HL-60/S4 (cell line): ENCODE measurements around the gene ZNF211.

Experiments used
- in situ Hi-C: fragments of 300-500 bp; cut with MboI; formaldehyde crosslinking; loops from 2 replicates; pipeline ENCODE4 v1.14.3; 2022; ENCODE audit warnings: low sequenced_read_pairs

ZNF211 gene

DNA sequence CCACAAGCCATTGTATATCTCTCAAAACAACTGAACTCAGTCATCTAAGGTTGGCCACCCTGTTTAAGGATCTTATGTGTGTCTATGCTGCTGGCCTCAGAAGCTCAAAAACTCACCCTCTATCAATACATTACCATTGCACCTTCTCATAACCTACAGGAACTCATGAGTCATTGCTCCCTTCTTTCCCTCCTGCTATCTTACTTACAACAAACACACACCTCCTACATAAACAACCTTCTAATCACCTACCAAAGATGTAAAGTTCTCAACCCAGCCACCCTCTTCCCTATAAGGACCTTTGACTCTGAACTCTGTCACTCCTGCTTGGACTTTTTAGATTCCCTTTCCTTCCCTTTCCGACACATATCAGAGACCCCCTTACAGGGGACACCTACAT, 22.5 kb downstream of the ZNF211 start:
- in situ Hi-C loops: no loop called here

DNA sequence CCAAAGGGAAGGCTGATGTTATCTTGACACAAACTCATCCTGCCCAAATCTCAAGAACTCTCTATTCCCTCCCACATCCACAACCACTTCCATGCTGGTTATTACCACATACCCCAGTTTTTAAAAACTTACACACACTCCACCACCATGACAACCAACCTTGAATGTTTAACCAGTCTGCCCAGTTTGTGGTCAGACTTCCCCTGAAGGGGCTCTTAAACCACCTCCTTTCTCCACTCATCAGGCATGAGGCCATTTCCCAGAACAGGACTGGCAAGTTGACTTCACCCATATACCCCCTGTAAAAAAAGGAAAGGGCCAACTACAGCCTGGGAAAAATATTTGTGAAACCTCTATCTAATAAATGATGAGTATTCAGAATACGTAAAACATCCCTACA, 23.4 kb downstream of the ZNF211 start:
- in situ Hi-C loops: no loop called here

DNA sequence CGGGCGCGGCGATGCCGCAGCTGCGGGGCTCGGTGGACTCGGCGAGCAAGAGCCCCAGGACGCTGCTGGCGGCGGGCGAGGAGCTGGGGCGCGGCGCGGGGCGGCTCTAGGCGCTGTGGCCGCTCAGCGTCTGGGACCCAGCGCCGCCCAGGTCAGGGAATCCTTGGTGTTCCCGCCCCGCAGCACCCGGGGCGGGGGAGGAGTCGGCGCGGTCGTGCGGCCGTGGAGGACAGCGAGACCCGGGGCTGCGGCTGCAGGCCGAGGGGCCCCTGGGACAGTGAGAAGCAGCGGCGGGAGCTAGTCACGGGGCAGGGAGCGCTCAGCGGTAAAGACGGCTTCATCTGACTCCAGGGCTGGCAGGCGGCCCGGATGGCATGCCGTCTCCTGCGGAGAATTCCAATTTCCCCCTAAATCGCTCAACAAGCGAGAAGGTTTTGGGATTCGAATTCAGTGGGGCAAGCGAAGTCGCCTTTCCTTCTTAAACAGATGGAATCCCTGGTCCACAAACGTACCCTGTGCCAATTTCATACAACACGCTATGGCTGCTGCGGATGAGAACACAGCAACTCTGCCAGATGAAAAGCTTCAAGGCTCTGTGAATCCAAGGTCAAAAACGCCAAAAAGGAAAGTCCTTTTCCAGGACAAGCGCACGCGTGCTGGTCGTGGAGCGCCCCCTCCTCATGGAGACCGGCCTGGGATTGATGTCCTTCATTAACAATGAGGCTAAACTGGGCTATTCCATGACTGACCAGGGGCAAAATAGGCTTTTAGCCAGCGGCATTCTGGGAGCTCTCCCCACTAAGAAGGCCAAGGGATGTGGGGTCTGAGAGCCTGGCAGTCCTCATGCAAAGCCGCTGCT, 31.5 kb downstream of the ZNF211 start:
- in situ Hi-C loops: no loop called here

DNA sequence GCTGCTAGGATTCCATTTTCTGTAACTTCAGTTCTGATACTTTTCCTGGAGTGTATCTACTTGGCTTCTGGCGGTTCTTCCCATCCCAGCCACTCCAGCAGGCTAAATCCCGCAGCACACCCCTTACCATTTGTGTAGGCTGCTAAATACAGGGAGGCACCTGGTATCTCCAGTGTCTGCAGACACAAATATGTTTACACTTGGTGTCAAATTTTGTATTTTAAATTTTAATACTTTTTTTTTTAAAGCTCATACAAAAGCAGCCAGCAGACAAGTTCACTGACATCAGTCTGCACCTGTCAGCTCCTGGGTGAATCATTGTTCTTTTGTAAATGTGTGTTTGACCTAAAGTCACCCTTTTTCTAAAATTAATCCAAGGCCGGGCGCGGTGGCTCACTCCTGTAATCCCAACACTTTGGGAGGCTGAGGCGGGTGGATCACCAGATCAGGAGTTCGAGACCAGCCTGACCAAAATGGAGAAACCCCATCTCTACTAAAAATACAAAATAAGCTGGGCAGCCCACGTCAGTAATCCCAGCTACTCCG, 32.4 kb downstream of the ZNF211 start:
- in situ Hi-C loops: no loop called here

DNA sequence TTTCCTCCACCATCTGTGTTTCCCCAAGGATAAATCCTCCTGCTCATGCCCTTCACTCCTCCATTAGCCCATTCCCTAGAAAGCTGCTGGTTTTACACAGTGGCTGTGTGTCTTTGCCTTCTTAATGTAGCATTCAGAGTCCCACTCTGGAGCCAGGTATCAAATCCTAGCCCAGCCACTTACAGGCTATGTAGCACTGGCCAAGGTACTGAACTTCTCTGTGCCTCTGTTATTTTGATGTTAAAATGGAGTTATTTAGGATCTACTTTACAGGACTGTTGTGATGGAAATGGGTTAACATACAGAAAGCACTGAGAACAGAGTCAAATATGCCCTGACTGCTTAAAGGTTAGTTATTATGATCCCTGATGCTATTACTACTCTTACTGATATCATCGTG, 34.3 kb downstream of the ZNF211 start:
- in situ Hi-C loops: no loop called here

DNA sequence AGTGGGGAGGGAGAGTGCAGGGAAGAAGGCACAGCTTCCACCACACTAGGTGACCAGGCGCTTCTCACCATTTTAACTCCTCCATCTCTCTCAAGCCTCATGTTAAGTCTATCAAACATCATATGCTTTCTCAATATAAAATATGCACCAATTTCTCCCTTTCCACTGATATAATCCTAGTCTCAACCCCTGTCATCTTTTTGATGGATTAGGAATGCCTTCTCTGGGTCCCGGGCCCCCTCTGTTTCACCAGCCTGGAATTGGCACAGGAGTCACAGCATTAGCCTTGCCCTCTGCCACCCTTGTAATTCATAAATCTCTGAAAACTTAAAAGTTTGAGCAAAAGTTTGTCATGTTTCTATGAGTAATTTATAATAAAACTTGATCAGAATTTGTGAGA, 35.7 kb downstream of the ZNF211 start, which contains the start of gene ZSCAN4:
ZSCAN4 (plus strand) TSS at position 301 of the 400 bp plus-strand sequence. CDS start 7,211 bp downstream, outside the sequence.
- in situ Hi-C loops: no loop called here

DNA sequence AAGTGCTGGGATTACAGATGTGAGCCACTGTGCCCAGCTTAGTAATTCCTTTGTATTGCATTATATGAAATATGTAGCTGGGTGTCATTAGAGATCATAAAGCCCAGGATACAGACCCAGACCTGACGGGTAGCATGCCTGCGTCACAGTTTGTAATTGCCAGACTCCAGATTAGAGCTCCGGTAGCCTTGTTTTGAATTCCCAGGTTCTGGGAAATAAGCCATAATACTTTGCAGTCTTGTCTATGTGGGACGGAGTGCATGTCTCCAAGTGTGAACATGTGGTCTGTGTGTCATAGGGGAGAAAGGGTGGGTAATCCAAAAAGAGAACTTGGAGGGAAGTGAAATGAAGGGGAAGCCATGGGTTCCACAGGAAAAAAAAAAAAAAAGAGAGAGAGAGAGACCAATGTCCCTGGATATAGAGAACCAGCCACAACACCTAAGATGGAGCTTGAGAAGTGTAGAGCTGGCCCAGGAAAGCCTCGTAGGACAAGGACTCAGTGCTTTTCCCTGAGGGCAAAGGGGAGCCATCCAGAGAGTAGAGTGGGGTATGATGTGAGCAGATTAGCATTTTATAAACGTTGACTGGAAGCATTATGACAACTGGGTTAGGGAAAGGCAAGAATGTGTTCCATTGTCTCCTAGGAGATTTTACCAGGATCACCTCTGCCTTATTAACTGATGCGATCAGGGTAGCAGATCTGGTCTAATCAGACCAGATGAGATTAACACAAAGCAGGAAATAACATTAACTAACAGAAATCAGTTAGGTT, 38.3 kb downstream of the ZNF211 start:
- in situ Hi-C loops: no loop called here

DNA sequence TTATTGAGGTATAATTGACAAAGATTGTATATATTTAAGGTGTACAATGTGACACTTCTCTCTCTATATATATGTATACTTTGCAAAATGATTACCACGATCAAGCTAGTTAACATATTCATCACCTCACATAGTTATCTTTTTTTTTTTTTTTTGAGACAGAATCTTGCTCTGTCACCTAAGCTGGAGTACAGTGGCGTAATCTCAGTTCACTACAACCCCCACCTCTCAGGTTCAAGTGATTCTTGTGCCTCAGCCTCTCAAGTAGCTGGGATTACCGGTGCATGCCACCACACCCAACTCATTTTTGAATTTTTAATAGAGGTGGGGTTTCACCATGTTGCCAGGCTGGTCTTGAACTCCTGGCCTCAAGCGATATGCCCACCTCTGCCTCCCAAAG, 39.5 kb downstream of the ZNF211 start:
- in situ Hi-C loops: no loop called here

DNA sequence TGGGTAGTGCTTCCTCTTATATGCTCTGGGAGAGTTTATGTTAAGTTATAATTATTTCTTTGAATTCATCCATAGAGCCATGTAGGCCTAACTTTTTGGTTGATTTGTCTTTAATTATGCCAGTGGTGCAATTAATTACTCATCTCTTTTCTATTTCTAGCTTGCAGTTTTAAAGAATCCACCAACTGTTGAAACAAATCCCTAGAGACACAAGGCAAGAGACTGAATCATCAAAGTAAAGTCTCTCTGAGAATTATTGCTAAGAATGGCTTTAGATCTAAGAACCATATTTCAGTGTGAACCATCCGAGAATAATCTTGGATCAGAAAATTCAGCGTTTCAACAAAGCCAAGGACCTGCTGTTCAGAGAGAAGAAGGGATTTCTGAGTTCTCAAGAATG, 42.9 kb downstream of the ZNF211 start:
- in situ Hi-C loops: no loop called here

DNA sequence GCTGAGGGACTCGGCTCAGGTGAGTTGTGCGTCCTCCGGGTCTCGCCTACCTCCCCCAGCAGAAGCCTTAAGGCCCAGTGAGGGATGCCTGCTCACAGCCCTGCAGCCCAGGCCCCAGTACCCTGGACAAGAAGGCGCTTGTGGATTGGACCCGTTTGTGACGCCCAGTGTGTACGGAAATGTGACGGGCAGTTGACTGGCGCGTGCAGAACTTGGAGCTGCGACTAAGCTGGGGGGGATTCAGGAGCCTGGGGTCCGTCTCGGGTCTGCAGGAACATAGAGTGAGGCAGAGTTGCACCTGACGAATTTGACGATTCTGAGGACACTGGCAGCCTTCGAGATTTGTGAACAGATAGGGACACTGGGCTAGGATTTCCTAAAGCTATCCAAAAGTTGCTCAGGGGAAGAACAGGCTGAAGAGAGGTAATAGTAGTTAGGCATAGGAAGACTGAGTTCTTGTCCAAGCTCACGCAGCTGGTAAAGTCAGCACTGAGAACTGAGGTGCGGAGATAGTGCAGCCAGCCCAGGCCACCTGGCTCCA, 49.3 kb downstream of the ZNF211 start:
- in situ Hi-C loops: no loop called here

DNA sequence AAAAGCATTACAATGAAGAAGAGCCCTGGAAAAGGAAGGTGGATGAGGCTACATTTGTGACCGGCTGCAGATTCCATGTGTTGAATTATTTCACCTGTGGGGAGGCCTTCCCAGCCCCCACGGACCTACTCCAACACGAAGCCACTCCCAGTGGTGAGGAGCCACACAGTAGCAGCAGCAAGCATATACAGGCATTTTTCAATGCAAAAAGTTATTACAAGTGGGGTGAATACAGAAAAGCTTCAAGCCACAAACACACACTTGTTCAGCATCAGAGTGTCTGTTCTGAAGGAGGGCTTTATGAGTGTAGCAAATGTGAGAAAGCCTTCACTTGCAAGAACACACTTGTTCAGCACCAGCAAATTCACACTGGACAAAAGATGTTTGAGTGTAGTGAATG, 53.8 kb downstream of the ZNF211 start:
- in situ Hi-C loops: no loop called here

DNA sequence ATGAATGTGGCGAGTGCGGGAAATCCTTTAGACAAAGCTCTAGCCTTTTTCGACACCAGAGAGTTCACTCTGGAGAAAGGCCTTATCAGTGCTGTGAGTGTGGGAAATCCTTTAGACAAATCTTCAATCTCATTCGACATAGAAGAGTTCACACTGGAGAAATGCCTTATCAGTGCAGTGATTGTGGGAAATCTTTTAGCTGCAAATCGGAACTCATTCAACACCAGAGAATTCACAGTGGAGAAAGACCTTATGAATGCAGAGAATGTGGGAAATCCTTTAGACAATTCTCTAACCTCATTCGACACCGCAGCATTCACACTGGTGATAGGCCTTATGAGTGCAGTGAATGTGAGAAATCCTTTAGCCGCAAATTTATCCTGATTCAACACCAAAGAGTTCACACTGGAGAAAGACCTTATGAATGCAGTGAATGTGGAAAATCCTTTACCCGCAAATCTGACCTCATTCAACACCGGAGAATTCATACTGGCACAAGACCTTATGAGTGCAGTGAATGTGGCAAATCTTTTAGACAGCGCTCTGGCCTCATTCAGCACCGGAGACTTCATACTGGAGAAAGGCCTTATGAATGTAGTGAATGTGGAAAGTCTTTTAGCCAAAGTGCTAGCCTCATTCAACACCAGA, 54.5 kb downstream of the ZNF211 start:
- in situ Hi-C loops: no loop called here

DNA sequence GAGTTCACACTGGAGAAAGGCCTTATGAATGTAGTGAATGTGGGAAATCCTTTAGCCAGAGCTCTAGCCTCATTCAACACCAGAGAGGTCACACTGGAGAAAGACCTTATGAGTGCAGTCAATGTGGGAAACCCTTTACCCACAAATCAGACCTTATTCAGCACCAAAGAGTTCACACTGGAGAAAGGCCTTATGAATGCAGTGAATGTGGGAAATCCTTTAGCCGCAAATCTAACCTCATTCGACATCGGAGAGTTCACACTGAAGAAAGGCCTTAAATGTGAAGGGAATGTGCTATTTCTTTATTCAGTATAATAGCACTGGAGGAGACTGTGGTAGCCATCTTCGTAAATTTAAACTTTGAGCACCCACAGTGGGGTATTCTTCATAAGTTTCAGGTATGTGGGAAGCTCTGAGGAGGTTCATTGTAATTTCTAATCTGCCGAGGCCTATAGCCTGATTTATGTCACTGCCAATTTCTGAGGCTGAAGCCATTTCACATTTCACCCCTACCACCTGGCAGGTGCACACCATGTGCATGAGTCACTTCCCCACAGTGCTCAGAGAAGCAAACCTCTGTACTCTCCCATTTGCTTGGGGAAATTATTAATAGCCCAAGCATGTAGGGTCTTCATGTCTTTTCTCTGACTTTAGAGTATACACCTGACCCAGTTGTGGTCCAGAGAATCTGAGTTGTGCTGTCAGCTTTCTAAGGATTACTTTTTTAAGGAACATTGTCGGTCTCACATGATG, 55.2 kb downstream of the ZNF211 start:
- in situ Hi-C loops: no loop called here

DNA sequence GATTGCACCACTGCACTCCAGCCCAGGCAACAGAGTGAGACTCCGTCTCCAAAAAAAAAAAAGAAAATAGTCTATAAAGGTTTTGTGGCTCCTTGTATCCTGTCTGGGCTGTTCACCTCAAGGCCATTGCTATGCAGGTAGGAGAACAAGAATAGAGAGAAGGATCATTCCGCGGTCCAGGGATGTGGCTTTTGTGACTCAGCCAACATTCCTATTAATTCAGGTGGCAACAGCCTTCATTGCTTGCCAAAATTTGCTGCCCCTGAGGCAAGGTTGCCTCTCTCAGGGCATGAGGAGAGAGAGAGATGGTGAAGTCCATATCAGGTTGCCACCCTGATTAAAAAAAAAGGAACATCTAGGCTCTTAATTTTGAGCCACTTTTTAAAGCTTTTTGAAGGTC, 56.8 kb downstream of the ZNF211 start:
- in situ Hi-C loops: no loop called here
